ENCODE data around the gene RASAL3.

The RASAL3 gene

GRCh38 chr19:15468675-15469512 is 4.5 kb upstream of the RASAL3 start:
- Histone ChIP-seq H2AFZ (ENCODE audit: low read depth) (no peak overlapping the region), H3K4me3 (IDR thresholded peaks at IDR 0.05; ENCODE audit: insufficient read depth, low read depth, low read length) (no peak overlapping the region), H3K4me2 (no peak overlapping the region)

DNA sequence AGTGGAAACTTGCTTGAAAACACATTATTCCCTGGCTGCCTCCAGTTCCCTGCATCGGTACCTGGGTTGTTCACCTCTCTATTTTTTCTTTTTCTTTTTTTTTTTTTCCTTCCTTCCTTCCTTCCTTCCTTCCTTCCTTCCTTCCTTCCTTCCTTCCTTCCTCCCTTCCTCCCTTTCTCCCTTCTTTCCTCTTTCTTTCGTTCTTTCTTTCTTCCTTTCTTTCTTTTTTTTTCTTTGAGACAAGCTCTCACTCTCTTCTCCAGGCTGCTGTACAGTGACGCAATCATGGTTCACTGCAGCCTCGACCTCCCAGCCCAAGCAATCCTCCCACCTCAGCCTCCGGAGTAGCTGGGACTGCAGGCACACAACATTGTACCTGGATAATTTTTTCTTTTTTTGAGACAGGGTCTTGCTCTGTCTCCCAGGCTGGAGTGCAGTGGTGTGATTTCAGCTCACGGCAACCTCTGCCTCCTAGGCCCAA is 3.4 kb upstream of the RASAL3 start:
- no peaks in the 10 kb centered on the region for H4K20me1 ChIP-seq (ENCODE audit: insufficient read depth)
- H3K4me3 ChIP-seq (IDR thresholded peaks at IDR 0.05; ENCODE audit: insufficient read depth, low read depth, low read length): no peak overlapping the region
- H3K27ac ChIP-seq: no peak overlapping the region
- H3K9ac ChIP-seq: no peak overlapping the region
- no peaks in the 10 kb centered on the region for H3K36me3 ChIP-seq (ENCODE audit: insufficient read depth)
- no peak overlapping the region for H3K4me2 ChIP-seq
- H3K4me1 ChIP-seq (ENCODE audit: low read depth, poor library complexity, severe bottlenecking): peaks cover 40% of the 10 kb centered on the region
- no peaks in the 10 kb centered on the region for H3K27me3 ChIP-seq (ENCODE audit: insufficient read depth, low read depth)
- no peaks in the 10 kb centered on the region for H3K79me2 ChIP-seq (ENCODE audit: insufficient read depth, low read depth)
- no peak for TF ChIP-seq CTCF (conservative IDR thresholded peaks at IDR 0.05; ENCODE audit: low read depth, low read length)
- no peak overlapping the region for H2AFZ ChIP-seq (ENCODE audit: low read depth)

More at GRCh38 chr19:15468675-15469512, 4.5 kb upstream of the RASAL3 start:
- Histone ChIP-seq H3K27ac (no peak overlapping the region), H3K27me3 (ENCODE audit: insufficient read depth, low read depth) (no peaks in the 10 kb centered on the region), H3K36me3 (ENCODE audit: insufficient read depth) (no peaks in the 10 kb centered on the region), H3K9ac (no peak overlapping the region), H3K79me2 (ENCODE audit: insufficient read depth, low read depth) (no peaks in the 10 kb centered on the region), H4K20me1 (ENCODE audit: insufficient read depth) (no peaks in the 10 kb centered on the region), H3K4me1 (ENCODE audit: low read depth, poor library complexity, severe bottlenecking) (peaks cover 35% of the 10 kb centered on the region)
- no peak for TF ChIP-seq CTCF (conservative IDR thresholded peaks at IDR 0.05; ENCODE audit: low read depth, low read length)

DNA sequence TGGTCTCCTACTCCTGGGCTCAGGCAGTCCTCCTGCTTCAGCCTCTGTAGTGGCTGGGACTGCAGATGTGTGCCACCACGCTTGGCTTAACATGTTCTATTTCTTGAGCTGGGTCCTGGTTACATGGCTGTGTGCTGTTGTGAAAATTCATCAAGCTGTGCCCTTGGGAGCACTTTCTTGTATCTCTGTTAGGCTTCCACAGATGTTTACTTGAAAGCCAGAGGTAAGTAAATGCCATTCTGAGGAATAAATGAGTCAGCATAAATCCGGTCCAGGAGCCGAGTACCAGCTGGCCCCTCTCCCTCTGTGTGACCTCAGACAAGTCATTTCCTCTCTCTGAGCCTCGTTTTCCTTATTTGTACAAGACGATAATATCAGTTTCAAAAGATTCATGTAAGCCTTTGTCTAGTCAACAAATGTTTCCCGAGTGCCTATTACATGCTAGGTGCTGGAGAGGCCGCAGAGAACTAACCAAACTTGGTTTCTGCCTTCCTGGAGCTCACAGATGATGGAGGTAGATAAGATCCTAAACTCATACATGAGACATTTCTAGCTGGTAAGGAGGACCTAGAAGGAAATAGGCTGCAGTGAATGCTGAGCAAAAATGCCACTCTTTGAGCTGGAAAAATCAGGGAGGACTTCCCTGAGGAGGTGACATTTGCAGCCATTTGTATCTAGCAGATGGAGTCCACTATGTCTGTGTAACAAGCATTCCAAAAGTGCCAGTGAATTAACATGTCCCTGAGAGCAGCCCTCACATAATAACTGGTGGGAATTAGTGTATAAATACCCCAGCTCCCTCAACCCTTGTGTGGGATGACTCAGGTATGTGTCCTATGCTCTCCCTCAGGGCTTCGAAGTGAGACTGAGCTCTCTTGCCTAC is 2.7 kb upstream of the RASAL3 start:
- no peak overlapping the region; the same call in 1 of the 2 replicates for H3K9ac ChIP-seq
- H3K79me2 ChIP-seq (ENCODE audit: insufficient read depth, low read depth): no peaks in the 10 kb centered on the region
- no peaks in the 10 kb centered on the region for H4K20me1 ChIP-seq (ENCODE audit: insufficient read depth)
- H2AFZ ChIP-seq (ENCODE audit: low read depth): peak overlapping the region; percentile 25
- peak overlapping the region; percentile 22; the same call in 1 of the 2 replicates for H3K4me2 ChIP-seq
- no peaks in the 10 kb centered on the region for H3K36me3 ChIP-seq (ENCODE audit: insufficient read depth)
- H3K27ac ChIP-seq: peak overlapping the region; percentile 56
- H3K4me1 ChIP-seq (ENCODE audit: low read depth, poor library complexity, severe bottlenecking): peaks cover 42% of the 10 kb centered on the region
- H3K27me3 ChIP-seq (ENCODE audit: insufficient read depth, low read depth): no peaks in the 10 kb centered on the region
- TF ChIP-seq CTCF (conservative IDR thresholded peaks at IDR 0.05; ENCODE audit: low read depth, low read length): no peak
- no peak overlapping the region for H3K4me3 ChIP-seq (IDR thresholded peaks at IDR 0.05; ENCODE audit: insufficient read depth, low read depth, low read length)

DNA sequence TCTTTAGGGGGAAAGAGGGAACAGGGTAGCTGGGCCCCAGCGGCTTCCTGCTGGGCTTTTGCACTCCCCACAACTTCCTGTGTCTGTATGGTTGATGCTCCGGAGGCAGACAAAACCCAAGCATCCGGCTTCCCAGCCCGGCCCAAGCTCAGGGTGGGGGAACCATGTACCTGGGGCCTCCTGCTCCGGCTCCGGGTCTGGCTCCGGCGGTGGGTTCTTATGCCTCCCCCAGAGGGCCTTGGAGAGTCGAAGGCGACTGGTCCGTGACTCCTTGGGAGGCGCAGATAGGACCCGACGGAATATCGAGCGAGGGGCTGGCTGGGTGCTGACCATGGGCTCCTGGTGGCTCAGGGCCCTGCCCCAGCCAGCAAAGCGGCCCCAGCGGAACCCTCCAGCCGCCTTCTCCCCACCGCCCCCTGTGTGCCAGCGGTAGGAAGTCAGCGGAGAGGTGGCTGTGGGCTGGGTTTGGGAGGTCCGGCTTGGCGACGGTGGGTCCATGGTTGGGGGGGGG is 428 bp downstream of the RASAL3 start:
- Histone ChIP-seq H3K36me3 (ENCODE audit: insufficient read depth) (no peaks in the 10 kb centered on the region), H3K79me2 (ENCODE audit: insufficient read depth, low read depth) (no peaks in the 10 kb centered on the region), H2AFZ (ENCODE audit: low read depth) (peak overlapping the region; percentile 63), H3K9ac (peak overlapping the region; percentile 74), H3K4me2 (peak overlapping the region; percentile 79), H3K27ac (peak overlapping the region; percentile 62), H4K20me1 (ENCODE audit: insufficient read depth) (no peaks in the 10 kb centered on the region), H3K27me3 (ENCODE audit: insufficient read depth, low read depth) (no peaks in the 10 kb centered on the region), H3K4me1 (ENCODE audit: low read depth, poor library complexity, severe bottlenecking) (peaks cover 42% of the 10 kb centered on the region), H3K4me3 (IDR thresholded peaks at IDR 0.05; ENCODE audit: insufficient read depth, low read depth, low read length) (no peak overlapping the region)
- no peak for TF ChIP-seq CTCF (conservative IDR thresholded peaks at IDR 0.05; ENCODE audit: low read depth, low read length)
